ENCODE measurements around the gene ABCB8.

Gene ABCB8

DNA sequence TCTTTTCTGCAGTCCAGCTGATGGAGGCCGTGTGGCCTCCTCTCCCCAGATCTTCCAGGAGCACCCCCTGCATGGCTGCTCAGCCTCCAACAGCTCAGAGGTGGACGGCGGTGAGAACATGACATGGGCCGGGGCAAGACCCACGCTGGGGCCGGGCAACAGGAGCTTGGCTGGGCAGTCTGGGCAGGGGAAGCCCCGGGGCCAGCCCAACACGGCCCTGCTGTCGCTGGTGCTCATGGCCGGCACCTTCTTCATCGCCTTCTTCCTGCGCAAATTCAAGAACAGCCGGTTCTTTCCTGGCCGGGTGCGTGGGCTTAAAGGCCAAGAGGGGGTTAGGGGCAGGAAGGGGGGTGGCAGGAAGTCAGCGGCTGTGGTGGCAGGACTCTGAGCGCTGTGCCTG, 45.7 kb downstream of the ABCB8 start:
- Histone ChIP-seq H3K4me3 (ENCODE audit: severe bottlenecking) (no peak overlapping the region), H3K27me3 (ENCODE audit: insufficient read depth, poor library complexity, severe bottlenecking) (no peaks in the 10 kb centered on the region), H3K27ac (ENCODE audit: poor library complexity, severe bottlenecking) (no peak overlapping the region), H3K9me3 (ENCODE audit: severe bottlenecking) (no peaks in the 10 kb centered on the region), H3K36me3 (ENCODE audit: low read depth) (peaks cover 70% of the 10 kb centered on the region), H3K4me1 (ENCODE audit: insufficient read depth, poor library complexity, severe bottlenecking) (no peaks in the 10 kb centered on the region)
- no peak for DNase-seq (ENCODE audit: low spot score)
- TF ChIP-seq, protein P1, sequence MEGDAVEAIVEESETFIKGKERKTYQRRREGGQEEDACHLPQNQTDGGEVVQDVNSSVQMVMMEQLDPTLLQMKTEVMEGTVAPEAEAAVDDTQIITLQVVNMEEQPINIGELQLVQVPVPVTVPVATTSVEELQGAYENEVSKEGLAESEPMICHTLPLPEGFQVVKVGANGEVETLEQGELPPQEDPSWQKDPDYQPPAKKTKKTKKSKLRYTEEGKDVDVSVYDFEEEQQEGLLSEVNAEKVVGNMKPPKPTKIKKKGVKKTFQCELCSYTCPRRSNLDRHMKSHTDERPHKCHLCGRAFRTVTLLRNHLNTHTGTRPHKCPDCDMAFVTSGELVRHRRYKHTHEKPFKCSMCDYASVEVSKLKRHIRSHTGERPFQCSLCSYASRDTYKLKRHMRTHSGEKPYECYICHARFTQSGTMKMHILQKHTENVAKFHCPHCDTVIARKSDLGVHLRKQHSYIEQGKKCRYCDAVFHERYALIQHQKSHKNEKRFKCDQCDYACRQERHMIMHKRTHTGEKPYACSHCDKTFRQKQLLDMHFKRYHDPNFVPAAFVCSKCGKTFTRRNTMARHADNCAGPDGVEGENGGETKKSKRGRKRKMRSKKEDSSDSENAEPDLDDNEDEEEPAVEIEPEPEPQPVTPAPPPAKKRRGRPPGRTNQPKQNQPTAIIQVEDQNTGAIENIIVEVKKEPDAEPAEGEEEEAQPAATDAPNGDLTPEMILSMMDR (IDR thresholded peaks at IDR 0.05; ENCODE audit: poor library complexity, severe bottlenecking): no peak
- ATAC-seq (ENCODE audit: low read depth): no peak

DNA sequence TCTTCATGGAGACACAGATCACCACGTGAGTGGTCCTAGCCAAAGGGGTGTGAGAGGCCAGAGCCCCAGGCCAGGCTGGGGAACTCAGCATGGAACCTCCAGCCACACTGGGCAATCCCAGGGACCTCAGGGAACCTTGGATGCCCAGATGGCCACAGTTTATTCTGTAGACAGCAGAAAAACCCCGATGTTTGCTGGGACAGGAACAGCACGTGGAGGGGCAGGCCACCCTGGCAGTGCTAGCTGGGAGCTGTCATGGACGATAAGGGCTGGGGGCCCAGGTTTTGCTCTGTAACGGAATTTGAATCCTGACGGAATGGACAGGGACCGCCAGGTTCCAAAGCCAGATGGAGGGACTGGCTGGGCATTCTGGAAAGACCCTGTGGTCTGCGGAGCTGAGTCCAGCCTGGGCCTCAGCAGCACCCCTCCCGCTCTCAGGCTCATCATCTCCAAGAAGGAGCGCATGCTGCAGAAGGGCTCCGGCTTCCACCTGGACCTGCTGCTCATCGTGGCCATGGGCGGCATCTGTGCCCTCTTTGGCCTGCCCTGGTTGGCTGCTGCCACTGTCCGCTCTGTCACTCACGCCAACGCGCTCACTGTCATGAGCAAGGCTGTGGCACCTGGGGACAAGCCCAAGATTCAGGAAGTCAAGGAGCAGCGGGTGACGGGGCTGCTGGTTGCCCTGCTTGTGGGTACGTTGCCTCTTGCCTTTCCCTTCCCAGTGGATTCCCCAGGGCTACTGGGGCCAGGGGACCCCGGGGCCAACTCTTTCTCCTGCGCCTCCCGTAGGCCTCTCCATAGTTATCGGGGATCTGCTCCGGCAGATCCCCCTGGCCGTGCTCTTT, 46.8 kb downstream of the ABCB8 start:
- Histone ChIP-seq H3K36me3 (ENCODE audit: low read depth) (peaks cover 60% of the 10 kb centered on the region), H3K27me3 (ENCODE audit: insufficient read depth, poor library complexity, severe bottlenecking) (no peaks in the 10 kb centered on the region), H3K9me3 (ENCODE audit: severe bottlenecking) (no peaks in the 10 kb centered on the region), H3K27ac (ENCODE audit: poor library complexity, severe bottlenecking) (no peak overlapping the region), H3K4me1 (ENCODE audit: insufficient read depth, poor library complexity, severe bottlenecking) (no peaks in the 10 kb centered on the region), H3K4me3 (ENCODE audit: severe bottlenecking) (no peak overlapping the region)
- ATAC-seq (ENCODE audit: low read depth) (no peak), DNase-seq (ENCODE audit: low spot score) (no peak)
- TF ChIP-seq, protein P1 (IDR thresholded peaks at IDR 0.05; ENCODE audit: poor library complexity, severe bottlenecking): no peak

- Histone ChIP-seq H3K4me1 (ENCODE audit: insufficient read depth, poor library complexity, severe bottlenecking) (no peaks in the 10 kb centered on the region), H3K4me3 (ENCODE audit: severe bottlenecking) (no peak overlapping the region), H3K36me3 (ENCODE audit: low read depth) (peaks cover 58% of the 10 kb centered on the region), H3K27ac (ENCODE audit: poor library complexity, severe bottlenecking) (no peak overlapping the region), H3K9me3 (ENCODE audit: severe bottlenecking) (no peaks in the 10 kb centered on the region), H3K27me3 (ENCODE audit: insufficient read depth, poor library complexity, severe bottlenecking) (no peaks in the 10 kb centered on the region)
- TF ChIP-seq, protein P1 (IDR thresholded peaks at IDR 0.05; ENCODE audit: poor library complexity, severe bottlenecking): no peak
- DNase-seq (ENCODE audit: low spot score) (no peak), ATAC-seq (ENCODE audit: low read depth) (no peak)
Measured at GRCh38 chr7:151075662-151075971, 47.4 kb downstream of the ABCB8 start.

GRCh38 chr7:151075978-151076426, 47.8 kb downstream of the ABCB8 start:
- Histone ChIP-seq H3K9me3 (ENCODE audit: severe bottlenecking) (no peaks in the 10 kb centered on the region), H3K27me3 (ENCODE audit: insufficient read depth, poor library complexity, severe bottlenecking) (no peaks in the 10 kb centered on the region), H3K36me3 (ENCODE audit: low read depth) (peaks cover 55% of the 10 kb centered on the region), H3K27ac (ENCODE audit: poor library complexity, severe bottlenecking) (no peak overlapping the region), H3K4me3 (ENCODE audit: severe bottlenecking) (no peak overlapping the region), H3K4me1 (ENCODE audit: insufficient read depth, poor library complexity, severe bottlenecking) (no peaks in the 10 kb centered on the region)
- TF ChIP-seq, protein P1 (IDR thresholded peaks at IDR 0.05; ENCODE audit: poor library complexity, severe bottlenecking): no peak
- DNase-seq (ENCODE audit: low spot score) (no peak), ATAC-seq (ENCODE audit: low read depth) (no peak)
